Heart left ventricle (tissue), 13 donors: ENCODE measurements around the gene CA14.

ENCODE experiments used
- POLR2A ChIP-seq, 2 donors: fragments of 450-650 bp; IDR thresholded peaks; one replicate each; pipeline ENCODE4 v1.6.1; 2017; ENCODE audit warnings: antibody characterized with exemption in 2 of 2, mild to moderate bottlenecking in 2 of 2, moderate library complexity in 2 of 2
- TF ChIP-seq, protein P1 (sequence below), 12 donors: fragments of 200-600 bp; sonication (generic) in 4 of 12; IDR thresholded peaks; one replicate each; pipeline versions ENCODE4 v1.5.0 to v1.8.0; 2018 to 2022; ENCODE audit warnings: antibody characterized with exemption in 12 of 12, mild to moderate bottlenecking in 5 of 12
- donor health status: ischemic (EF 13 %, LVEDD 7.1; RV severe dilation, severe dysfunction).
- donor health status: DM: no; HTN: yes; CAD: no.
- donor health status: DM: no; HTN: no; CAD: no.
- donor health status: ischemic (EF 25% LVEDD 6.9; RV normal size, moderate dysfunction).
- donor health status: ischemic (EF 25% LVEDD 5.7; RV mildly dilated, moderate dysfunction).
- donor health status: ischemic (EF 35%, LVEDD 5.7; RV mildly dilated, moderate dysfunction).
- donor health status: nonischemic (EF 11% LVEDD 7.7; RV severe dilation, severe dysfunction).
- donor health status: DM: yes; HTN: yes; CAD: no.
- donor health status: PGD.
- donor health status: ischemic (EF 29% LVEDD 5.4; RV normal size, mild dysfunction).
- donor health status: nonischemic (EF 23%, LVEDD 6.1; RV moderate dilation, normal function).

DNA sequence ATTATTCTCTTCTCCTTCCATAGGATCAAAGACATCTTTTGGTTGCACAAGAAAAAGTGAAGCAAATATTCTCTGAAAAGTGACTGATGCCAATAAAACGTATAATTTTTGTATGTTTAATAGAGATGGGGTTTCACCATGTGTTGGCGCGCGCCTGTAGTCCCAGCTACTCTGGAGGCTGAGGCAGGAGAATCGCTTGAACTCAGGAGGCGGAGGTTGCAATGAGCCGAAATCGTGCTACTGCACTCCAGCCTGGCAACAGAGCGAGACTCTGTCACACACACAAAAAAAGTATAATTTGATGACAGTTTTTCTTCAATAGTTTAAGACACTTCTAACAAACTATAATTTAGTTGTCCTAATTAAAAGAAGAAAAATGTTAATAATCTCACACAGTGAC lies 45.5 kb upstream of the CA14 start:
- TF ChIP-seq, protein P1, sequence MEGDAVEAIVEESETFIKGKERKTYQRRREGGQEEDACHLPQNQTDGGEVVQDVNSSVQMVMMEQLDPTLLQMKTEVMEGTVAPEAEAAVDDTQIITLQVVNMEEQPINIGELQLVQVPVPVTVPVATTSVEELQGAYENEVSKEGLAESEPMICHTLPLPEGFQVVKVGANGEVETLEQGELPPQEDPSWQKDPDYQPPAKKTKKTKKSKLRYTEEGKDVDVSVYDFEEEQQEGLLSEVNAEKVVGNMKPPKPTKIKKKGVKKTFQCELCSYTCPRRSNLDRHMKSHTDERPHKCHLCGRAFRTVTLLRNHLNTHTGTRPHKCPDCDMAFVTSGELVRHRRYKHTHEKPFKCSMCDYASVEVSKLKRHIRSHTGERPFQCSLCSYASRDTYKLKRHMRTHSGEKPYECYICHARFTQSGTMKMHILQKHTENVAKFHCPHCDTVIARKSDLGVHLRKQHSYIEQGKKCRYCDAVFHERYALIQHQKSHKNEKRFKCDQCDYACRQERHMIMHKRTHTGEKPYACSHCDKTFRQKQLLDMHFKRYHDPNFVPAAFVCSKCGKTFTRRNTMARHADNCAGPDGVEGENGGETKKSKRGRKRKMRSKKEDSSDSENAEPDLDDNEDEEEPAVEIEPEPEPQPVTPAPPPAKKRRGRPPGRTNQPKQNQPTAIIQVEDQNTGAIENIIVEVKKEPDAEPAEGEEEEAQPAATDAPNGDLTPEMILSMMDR (IDR thresholded peaks at IDR 0.05): no peak
- no peak for TF ChIP-seq POLR2A (IDR thresholded peaks at IDR 0.05)
